ENCODE data around the gene NDUFS6. TPM values are rescaled to one million over a fixed set of nuclear protein-coding genes. Genes with fewer than 3 reads are reported as not detected.
"Not testable (repeated sequence)": the region's sequence is repeated elsewhere in the genome, so short reads cannot be mapped to it uniquely, and the experiment has no call there.

Gene NDUFS6
- total and polyA plus RNA-seq, 3 donors from 2014 or later: 54.9 to 59.3 (median 58.7) TPM

DNA sequence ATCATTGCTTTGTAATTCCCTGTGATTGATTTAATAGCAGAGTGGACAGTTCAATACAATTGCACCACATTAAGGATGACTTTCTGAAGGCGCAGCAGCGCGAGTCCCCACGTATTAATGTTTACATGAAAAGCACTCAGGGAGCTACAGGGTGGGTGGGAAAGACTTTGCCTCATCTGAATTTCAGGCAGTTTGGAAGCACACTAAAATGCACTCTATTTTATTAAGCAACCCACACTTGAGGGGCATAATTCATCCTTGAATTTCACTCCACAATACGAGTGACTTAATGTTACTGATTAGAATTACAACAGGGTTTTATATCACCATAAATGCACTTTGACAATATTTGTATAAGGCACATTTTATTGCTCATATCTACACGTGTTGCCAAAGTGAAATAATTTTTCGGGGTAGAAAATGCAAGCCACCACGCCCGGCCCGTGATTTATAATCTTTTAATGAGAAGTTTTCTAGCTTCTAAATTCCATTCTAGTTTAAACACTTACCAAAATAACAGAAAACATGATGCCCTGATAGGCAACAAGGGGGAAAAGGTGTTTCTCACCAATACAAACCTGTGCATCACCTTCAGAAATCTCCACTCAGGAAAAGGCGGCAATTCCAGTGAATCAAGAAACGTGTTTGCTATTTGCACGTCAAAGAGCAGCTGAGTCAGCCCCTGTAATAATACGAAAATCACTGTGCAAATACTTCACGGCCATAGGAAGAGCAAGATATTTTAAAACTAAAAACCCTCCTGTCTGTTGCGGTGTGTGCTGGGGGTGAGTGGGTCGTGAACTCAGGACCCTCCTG, 41.0 kb downstream of the NDUFS6 start:
- Histone ChIP-seq H3K27ac (no peak overlapping the region), H3K36me3 (ENCODE audit: low read depth, missing control alignments) (no peaks in the 10 kb centered on the region), H3K4me1 (no peaks in the 10 kb centered on the region), H3K4me3 (no peak overlapping the region), H3K9me3 (no peaks in the 10 kb centered on the region), H3K27me3 (no peaks in the 10 kb centered on the region)
- TF ChIP-seq, protein P1, sequence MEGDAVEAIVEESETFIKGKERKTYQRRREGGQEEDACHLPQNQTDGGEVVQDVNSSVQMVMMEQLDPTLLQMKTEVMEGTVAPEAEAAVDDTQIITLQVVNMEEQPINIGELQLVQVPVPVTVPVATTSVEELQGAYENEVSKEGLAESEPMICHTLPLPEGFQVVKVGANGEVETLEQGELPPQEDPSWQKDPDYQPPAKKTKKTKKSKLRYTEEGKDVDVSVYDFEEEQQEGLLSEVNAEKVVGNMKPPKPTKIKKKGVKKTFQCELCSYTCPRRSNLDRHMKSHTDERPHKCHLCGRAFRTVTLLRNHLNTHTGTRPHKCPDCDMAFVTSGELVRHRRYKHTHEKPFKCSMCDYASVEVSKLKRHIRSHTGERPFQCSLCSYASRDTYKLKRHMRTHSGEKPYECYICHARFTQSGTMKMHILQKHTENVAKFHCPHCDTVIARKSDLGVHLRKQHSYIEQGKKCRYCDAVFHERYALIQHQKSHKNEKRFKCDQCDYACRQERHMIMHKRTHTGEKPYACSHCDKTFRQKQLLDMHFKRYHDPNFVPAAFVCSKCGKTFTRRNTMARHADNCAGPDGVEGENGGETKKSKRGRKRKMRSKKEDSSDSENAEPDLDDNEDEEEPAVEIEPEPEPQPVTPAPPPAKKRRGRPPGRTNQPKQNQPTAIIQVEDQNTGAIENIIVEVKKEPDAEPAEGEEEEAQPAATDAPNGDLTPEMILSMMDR (IDR thresholded peaks at IDR 0.05): no peak
- no peak for TF ChIP-seq POLR2A (IDR thresholded peaks at IDR 0.05)
- WGBS, 2 donors: 64 to 69% methylated on average over 17 of the region's 17 CpGs
- intact Hi-C loops (cut with DNase I; ENCODE audit: low total_unique reads): no loop called here
- no peak for DNase-seq

DNA sequence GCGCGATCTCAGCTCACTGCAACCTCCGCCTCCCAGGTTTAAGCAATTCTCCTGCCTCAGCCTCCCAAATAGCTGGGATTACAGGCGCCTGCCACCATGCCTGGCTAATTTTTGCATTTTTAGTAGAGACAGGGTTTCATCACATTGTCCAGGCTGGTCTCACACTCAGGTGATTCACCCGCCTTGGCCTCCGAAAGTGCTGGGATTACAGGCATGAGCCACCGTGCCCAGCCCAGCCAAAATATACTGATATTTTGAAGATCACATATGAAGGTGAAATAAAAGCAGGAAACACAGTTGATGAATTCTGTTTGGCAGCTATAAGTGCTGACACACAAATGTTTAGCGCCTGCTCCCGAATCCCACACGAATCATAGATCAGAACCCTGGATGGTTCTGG, 42.6 kb downstream of the NDUFS6 start:
- H3K27me3 ChIP-seq; H3K4me3 ChIP-seq; intact Hi-C loops (cut with DNase I; ENCODE audit: low total_unique reads); DNase-seq; H3K4me1 ChIP-seq; H3K9me3 ChIP-seq; H3K27ac ChIP-seq; H3K36me3 ChIP-seq (ENCODE audit: low read depth, missing control alignments): not testable (repeated sequence)
- WGBS, 2 donors: 90 to 91% methylated on average over 10 of the region's 10 CpGs

DNA sequence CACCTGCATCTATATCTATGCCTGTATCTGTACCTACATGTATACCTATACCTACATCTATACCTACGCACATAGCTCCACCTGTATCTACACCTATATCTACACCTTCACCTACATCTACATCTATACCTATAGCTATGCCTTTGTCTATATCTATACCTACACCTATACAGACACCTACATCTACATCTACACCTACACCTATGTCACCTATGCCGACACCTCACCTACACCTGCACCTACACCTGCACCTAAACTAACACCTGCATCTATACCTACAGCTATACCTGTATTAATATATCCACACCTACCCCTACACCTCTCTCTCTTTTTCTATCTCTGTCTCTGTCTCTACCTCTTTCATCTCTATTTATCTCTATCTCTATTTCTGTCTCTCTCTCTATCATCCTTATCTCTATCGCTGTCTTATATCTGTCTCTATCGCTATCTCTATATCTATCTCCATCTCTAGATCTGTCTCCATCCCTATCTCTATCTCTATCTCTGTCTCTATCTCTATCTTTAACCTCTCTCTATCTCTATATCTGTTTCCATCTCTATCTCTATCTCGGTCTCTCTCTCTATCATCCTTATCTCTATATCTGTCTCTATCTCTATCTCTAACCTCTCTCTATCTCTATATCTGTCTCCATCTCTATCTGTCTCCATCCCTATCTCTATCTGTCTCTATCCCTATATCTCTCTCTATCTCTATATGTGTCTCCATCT, 43.7 kb downstream of the NDUFS6 start:
- no peaks in the 10 kb centered on the region for H3K36me3 ChIP-seq (ENCODE audit: low read depth, missing control alignments)
- no peak for DNase-seq
- no peaks in the 10 kb centered on the region for H3K9me3 ChIP-seq
- intact Hi-C loops (cut with DNase I; ENCODE audit: low total_unique reads): no loop called here
- whole genome bisulfite sequencing, 2 donors: 90 to 96% methylated on average over 5 of the region's 5 CpGs
- H3K4me1 ChIP-seq: no peaks in the 10 kb centered on the region
- TF ChIP-seq, protein P1 (IDR thresholded peaks at IDR 0.05): no peak
- no peak for TF ChIP-seq POLR2A (IDR thresholded peaks at IDR 0.05)
- H3K27ac ChIP-seq: no peak overlapping the region
- H3K27me3 ChIP-seq: no peaks in the 10 kb centered on the region
- no peak overlapping the region for H3K4me3 ChIP-seq

DNA sequence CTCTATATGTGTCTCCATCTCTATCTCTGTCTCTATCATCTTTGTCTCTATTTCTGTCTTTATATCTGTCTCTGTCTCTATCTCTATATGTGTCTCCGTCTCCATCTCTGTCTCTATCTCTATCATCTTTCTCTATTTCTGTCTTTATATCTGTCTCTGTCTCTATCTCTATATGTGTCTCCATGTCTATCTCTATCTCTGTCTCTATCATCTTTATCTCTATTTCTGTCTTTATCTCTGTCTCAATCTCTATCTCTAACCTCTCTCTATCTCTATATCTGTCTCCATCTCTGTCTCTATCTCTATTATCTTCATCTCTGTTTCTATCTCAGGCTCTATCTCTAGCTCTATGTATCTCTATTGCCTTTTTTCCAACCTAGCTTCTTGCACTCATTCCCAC, 44.5 kb downstream of the NDUFS6 start:
- WGBS, 2 donors: 64 to 90% methylated on average over 1 of the region's 1 CpG

DNA sequence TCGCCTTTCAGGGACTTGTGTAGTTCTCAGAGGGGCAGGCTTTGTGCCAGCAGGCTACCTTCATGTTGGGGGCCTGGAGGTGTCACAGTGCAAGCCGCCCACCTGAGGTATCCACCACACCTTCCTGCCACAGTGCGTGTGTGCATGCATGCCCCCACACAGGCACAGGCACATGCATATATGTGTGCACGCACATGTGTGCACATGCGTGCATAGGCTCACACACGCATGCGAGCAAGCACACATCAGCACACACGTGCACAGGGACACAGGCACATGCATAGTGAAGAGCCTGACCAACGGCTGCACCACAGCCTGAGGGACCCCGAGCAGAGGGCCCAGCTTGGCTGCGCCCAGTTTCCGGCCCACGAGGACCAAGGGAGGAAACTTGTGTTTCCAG, 45.4 kb downstream of the NDUFS6 start:
- 90 to 100% methylated on average over 6 to 13 of the region's 13 CpGs for WGBS, 2 donors
- DNase-seq: no peak
- no peak overlapping the region for H3K27ac ChIP-seq
- intact Hi-C loops (cut with DNase I; ENCODE audit: low total_unique reads): no loop called here
- no peaks in the 10 kb centered on the region for H3K9me3 ChIP-seq
- no peaks in the 10 kb centered on the region for H3K27me3 ChIP-seq
- no peak for TF ChIP-seq POLR2A (IDR thresholded peaks at IDR 0.05)
- no peaks in the 10 kb centered on the region for H3K4me1 ChIP-seq
- H3K4me3 ChIP-seq: no peak overlapping the region
- H3K36me3 ChIP-seq (ENCODE audit: low read depth, missing control alignments): no peaks in the 10 kb centered on the region

More for the DNA sequence above, 44.5 kb downstream of the NDUFS6 start:
- Histone ChIP-seq H3K27ac (no peak overlapping the region), H3K9me3 (no peaks in the 10 kb centered on the region), H3K4me1 (no peaks in the 10 kb centered on the region), H3K27me3 (no peaks in the 10 kb centered on the region), H3K4me3 (no peak overlapping the region), H3K36me3 (ENCODE audit: low read depth, missing control alignments) (no peaks in the 10 kb centered on the region)
- TF ChIP-seq, protein P1 (IDR thresholded peaks at IDR 0.05): no peak
- TF ChIP-seq POLR2A (IDR thresholded peaks at IDR 0.05): no peak
- intact Hi-C loops (cut with DNase I; ENCODE audit: low total_unique reads): no loop called here
- DNase-seq: no peak

Data from testis (tissue), 3 donors.